Ovary (tissue), 9 donors: ENCODE data around the gene IFNA2. TPM values are rescaled to one million over a fixed set of nuclear protein-coding genes. Genes with fewer than 3 reads are reported as not detected.
A peak's percentile ranks its signal among the peaks of the same experiment; 100 is the strongest.

Experiments
- DNase-seq, 5 donors: peaks; one replicate each; pipeline ENCODE4 v3.0.0-alpha.2; 2019 to 2020
- H3K27ac ChIP-seq, 2 donors: fragments of 200-600 bp; one replicate each; pipeline versions ENCODE4 v1.5.1 to v1.8.0; 2019 to 2022
- H3K27me3 ChIP-seq: fragments of 200-600 bp; one replicate; pipeline ENCODE4 v1.8.0; 2022
- H3K36me3 ChIP-seq: fragments of 200-600 bp; sonication (generic); one replicate; pipeline ENCODE4 v1.5.1; 2019
- H3K4me1 ChIP-seq: one replicate; pipeline ENCODE4 v1.8.1; 2013; ENCODE audit warnings: mild to moderate bottlenecking, moderate library complexity; ENCODE audit not compliant: insufficient read depth
- H3K4me3 ChIP-seq: fragments of 200-600 bp; sonication (generic); one replicate; pipeline ENCODE4 v1.5.1; 2017
- H3K9me3 ChIP-seq, 2 donors: fragments of 200-600 bp in 1 of 2; sonication (generic) in 1 of 2; one replicate each; pipeline versions ENCODE4 v1.5.1 to v1.8.1; 2013 to 2019; ENCODE audit warnings: mild to moderate bottlenecking in 1 of 2, moderate library complexity in 1 of 2
- EP300 ChIP-seq: sonication (generic); formaldehyde crosslinking; IDR thresholded peaks from one replicate; pipeline ENCODE4 v1.6.1; 2017; ENCODE audit warnings: antibody characterized with exemption
- POLR2A ChIP-seq: fragments of 450-650 bp; IDR thresholded peaks from one replicate; pipeline ENCODE4 v1.6.1; 2017; ENCODE audit warnings: antibody characterized with exemption, mild to moderate bottlenecking, moderate library complexity
- WGBS, 3 donors: extraction: QIAGEN DNeasy Blood & Tissue Kit in 1 of 3; methylation state at CpG; one replicate each; pipeline versions ENCODE4 v1.1.5 to v1.1.7; 2013 to 2017; 5-methylcytosine and 5-hydroxymethylcytosine counted together
- intact Hi-C, 4 donors: fragments of 100-400 bp; cut with DNase I; formaldehyde crosslinking; loops; one replicate each; pipeline versions ENCODE4 v1.11.0 to v1.15.1; 2022 to 2023
- polyA plus RNA-seq, 2 donors: library from polyadenylated mRNA; stranded (reverse); fragments of 200-250 nt in 1 of 2; fragments of 350-450 nt in 1 of 2; fragmentation: Illumina TruSeq in 1 of 2; extraction: RNeasy Lipid Tissue Mini Kit (QIAGEN cat#74804) in 1 of 2; gene quantifications; one replicate each; pipeline ENCODE4 v1.2.3, GENCODE V29; 2013 to 2014
- total RNA-seq, 7 donors: library from RNA; depleted of rRNA in 2 of 7; stranded (reverse); fragments of >200 nt in 2 of 7; fragmentation: NEBNext Ultra II Directional in 3 of 7; extraction: Animal tissue kit (Norgen Biotek cat#: 25700) in 3 of 7; gene quantifications; one replicate each; pipeline versions ENCODE4 v1.1.0 to v1.2.4, GENCODE V29; 2016 to 2023
- TF ChIP-seq, protein P1 (sequence below), 3 donors: fragments of 450-650 bp in 2 of 3; fragments of 200-600 bp in 1 of 3; IDR thresholded peaks; one replicate each; pipeline versions ENCODE4 v1.5.1 to v1.8.0; 2016 to 2022; ENCODE audit warnings: antibody characterized with exemption in 3 of 3, mild to moderate bottlenecking in 1 of 3
- donor health status: DM: no; HTN: no; CAD: no; lungs with moderate emphysema.
- donor health status: DM: no; HTN: no; CAD: no.
- donor health status: Bipolar disorder and iron deficiency.
- donor health status: DM: yes; HTN: yes; CAD: no.
- donor health status: DM: no; HTN: no; CAD: no.
- donor health status: DM: yes; HTN: yes; CAD: no.

The IFNA2 gene
- total and polyA plus RNA-seq, 9 donors: not detected

DNA sequence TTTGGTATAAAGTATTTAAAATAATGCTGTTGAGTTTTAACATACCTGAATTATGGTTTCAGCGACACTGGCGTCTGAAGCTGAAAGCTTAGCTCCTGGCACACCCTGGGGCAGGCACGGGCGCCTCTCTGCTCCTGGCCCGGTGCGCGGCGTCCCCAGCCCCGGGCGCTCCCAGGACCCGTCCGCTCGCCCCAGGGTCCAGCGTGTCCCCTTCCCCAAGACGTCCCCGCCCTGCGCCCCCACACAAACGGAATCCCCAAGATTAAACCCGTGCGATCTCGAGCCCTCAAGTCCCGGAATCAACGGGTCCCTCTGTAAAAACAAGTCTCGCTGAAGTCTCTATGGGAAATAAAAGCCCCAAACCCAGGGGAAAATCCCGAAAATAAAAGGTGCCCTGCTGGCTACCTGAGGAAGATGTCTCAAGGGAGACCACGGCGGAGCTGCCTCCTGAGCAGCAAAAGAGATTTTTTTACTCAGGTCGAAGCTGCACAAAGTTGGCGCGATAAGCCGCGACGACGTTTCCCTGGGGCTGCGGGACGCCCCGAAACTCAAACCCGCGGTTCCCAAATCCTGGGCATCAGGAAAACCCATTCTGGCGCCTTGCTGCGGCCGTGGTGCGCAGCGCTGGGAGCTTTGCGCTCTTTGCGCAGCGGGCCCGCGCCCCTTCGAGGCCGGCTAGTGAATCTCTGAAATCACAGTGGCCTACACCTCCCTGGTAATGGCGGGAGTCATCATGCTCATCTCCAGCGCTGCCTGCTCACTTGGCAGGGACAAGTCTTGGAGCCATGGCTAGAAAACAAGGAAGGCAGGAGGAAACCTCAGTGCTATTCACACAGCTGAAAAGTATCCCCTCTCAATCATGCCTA is 17.4 kb upstream of the IFNA2 start:
- H3K27ac ChIP-seq: no peak overlapping the region
- intact Hi-C loops: no loop called here
- peak in 1 of 5 donors; percentile 18 for DNase-seq
- H3K36me3 ChIP-seq: no peaks in the 10 kb centered on the region
- no peaks in the 10 kb centered on the region for H3K4me1 ChIP-seq
- H3K4me3 ChIP-seq: peak overlapping the region; percentile 14
- no peaks in the 10 kb centered on the region for H3K9me3 ChIP-seq
- 2% methylated on average over 52 to 53 of the region's 53 CpGs for WGBS, 3 donors
- no peak for TF ChIP-seq POLR2A
- TF ChIP-seq, protein P1, sequence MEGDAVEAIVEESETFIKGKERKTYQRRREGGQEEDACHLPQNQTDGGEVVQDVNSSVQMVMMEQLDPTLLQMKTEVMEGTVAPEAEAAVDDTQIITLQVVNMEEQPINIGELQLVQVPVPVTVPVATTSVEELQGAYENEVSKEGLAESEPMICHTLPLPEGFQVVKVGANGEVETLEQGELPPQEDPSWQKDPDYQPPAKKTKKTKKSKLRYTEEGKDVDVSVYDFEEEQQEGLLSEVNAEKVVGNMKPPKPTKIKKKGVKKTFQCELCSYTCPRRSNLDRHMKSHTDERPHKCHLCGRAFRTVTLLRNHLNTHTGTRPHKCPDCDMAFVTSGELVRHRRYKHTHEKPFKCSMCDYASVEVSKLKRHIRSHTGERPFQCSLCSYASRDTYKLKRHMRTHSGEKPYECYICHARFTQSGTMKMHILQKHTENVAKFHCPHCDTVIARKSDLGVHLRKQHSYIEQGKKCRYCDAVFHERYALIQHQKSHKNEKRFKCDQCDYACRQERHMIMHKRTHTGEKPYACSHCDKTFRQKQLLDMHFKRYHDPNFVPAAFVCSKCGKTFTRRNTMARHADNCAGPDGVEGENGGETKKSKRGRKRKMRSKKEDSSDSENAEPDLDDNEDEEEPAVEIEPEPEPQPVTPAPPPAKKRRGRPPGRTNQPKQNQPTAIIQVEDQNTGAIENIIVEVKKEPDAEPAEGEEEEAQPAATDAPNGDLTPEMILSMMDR (IDR thresholded peaks at IDR 0.05): no peak
- TF ChIP-seq EP300: no peak
- no peaks in the 10 kb centered on the region for H3K27me3 ChIP-seq

DNA sequence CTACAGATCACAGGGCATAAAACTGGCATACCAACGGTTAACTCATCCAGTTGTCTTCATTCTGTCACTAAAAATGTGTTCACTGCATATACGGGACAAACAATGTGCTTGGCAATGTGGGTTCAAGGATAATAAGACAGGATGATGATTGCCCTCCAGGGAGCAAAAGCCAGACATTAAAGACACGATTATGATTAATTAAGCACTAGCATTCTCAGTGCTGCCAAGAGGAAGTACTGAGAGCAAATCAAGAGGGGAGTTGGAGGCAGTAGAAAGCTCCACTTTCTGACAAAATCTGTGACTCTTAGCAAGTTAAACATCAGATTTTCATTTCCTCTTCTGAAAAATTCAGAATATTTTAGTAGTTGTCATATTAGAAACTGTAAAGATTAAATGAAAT is 14.8 kb upstream of the IFNA2 start:
- no peak for TF ChIP-seq POLR2A
- no peak for TF ChIP-seq EP300
- TF ChIP-seq, protein P1 (IDR thresholded peaks at IDR 0.05): no peak
- no peak overlapping the region for H3K27ac ChIP-seq
- H3K36me3 ChIP-seq: no peaks in the 10 kb centered on the region
- 36 to 40% (median 39%) methylated on average over 3 of the region's 3 CpGs for WGBS, 3 donors
- no peaks in the 10 kb centered on the region for H3K4me1 ChIP-seq
- no peaks in the 10 kb centered on the region for H3K9me3 ChIP-seq
- H3K4me3 ChIP-seq: no peak overlapping the region
- H3K27me3 ChIP-seq: no peaks in the 10 kb centered on the region
- no peak for DNase-seq
- intact Hi-C loops: loop anchor here in 3 of 4 donors (5.0 to 10.0 kb wide), 3 partner anchors 75 to 83 kb away; no protein-coding TSS in a partner anchor

DNA sequence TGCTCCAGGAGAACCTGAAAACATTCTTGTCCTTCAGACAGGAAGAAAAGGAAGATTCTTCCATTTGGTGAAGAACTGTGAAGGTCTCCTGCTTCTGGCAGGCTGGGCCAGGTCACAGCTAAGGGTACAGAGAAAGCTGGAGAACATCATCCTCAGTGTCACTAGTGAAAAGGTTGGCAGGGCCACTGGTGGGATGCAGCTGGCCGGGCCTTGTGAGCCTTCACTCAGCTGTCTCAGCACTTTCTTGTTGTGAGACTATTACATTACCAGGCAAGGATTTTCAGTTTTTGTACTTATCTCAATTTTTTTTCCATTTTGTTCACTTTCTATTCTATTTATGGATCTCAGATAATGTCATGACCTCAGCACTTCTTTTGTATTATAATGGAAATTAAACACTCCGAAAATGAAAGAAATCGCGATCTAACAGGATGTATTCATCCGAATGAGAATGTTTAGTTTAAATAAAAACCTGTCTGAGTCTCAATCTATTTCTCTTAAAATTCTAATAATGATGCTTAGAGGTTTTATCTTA is 13.8 kb upstream of the IFNA2 start:
- 74 to 90% (median 85%) methylated on average over 5 of the region's 5 CpGs for WGBS, 3 donors

More for the DNA sequence above, 13.8 kb upstream of the IFNA2 start:
- TF ChIP-seq EP300 (no peak), POLR2A (no peak)
- TF ChIP-seq, protein P1 (IDR thresholded peaks at IDR 0.05): no peak
- DNase-seq: no peak
- Histone ChIP-seq H3K4me1 (no peaks in the 10 kb centered on the region), H3K27ac (no peak overlapping the region), H3K9me3 (no peaks in the 10 kb centered on the region), H3K27me3 (no peaks in the 10 kb centered on the region), H3K4me3 (no peak overlapping the region), H3K36me3 (no peaks in the 10 kb centered on the region)
- intact Hi-C loops: loop anchor here in 3 of 4 donors (5.0 to 10.0 kb wide), 3 partner anchors 74 to 82 kb away; no protein-coding TSS in a partner anchor
